Activated CD4-positive, alpha-beta T cell treated with anti-CD3 and anti-CD28 coated beads, Interleukin-2, amount 50 U/mL, for 48 hours (primary cell): ENCODE results near the gene SNRPA.
"Not testable (repeated sequence)": the region's sequence is repeated elsewhere in the genome, so short reads cannot be mapped to it uniquely, and the experiment has no call there.

Experiments
- DNase-seq, 2 experiments: peaks; one replicate each; pipeline ENCODE4 v3.0.0-alpha.2; 2020

The SNRPA gene

DNA sequence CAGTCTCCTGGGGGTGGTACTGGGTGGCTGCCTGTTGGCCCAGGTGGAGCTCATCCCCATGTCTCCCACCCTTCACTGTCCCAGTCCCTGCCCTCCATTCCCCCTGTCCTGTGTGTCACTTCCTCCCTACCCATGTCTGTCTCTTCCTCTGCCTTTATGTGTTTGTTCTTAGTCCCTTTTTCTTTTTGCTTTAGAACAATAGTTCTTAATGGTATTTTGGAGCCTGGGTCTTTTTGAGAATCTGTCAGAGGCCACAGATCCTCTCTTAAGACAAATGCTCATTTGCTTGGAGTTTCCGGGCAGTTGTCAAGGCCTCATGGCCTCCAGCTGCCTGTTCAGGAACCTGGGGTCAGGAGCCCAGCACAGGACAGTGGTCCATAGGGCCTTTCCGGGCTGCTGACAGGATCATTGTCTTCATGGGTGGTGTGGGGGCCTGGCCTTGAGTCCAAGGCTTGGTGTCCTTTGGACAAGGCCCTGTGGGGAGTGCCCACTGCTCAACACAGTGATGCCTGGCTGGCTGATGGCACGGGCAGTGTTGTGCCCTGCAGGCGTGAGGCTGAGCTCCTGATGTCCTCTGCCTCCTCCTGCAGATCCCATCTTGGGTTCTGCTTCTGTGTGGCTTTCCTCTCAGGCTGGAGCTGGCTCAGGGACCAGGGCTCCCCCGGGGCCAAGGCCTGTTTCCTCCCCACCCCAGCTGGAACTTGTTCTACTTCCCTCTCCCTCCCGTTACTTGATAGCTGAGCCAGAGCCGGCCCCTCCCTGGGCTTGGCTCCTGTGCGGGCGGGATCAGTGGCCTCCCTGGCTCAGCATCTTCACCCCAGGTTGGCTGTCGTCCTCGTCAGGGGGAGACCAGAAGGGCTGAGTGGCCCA is 51.5 kb downstream of the SNRPA start:
- no peak for DNase-seq

DNA sequence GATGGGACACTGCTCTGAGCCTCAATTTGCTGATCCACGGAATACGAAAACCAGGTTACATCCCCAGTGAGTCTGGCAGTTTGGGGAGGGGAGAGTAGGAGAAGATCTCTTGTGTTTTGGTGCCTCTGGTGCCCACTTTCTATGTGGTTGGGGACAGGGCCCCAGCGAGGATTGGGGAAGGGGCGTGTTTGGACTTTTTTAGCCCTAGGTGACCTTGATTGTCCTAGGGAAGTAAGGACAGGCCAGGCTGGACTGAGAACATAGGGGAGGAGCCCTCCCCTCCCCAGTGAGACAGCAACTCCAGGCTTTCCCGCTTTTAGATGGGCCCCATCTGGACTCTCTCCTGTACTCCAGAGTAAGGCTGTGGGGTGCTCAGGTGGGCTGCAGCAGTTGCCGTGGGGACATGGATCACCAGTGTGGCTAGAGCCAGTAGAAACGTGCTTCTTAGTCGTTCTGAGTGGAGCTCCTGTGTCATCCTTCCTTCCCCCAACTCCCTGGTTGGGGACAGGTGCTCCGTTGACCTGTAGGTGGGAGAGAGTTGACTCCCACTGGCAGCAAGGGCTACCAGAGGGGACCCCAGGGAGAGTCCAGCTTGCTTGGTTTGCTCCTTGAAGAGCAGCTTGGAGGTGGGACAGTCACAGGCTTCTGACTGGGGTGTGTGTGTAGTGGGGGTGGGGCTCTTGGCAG is 52.3 kb downstream of the SNRPA start:
- no peak for DNase-seq

DNA sequence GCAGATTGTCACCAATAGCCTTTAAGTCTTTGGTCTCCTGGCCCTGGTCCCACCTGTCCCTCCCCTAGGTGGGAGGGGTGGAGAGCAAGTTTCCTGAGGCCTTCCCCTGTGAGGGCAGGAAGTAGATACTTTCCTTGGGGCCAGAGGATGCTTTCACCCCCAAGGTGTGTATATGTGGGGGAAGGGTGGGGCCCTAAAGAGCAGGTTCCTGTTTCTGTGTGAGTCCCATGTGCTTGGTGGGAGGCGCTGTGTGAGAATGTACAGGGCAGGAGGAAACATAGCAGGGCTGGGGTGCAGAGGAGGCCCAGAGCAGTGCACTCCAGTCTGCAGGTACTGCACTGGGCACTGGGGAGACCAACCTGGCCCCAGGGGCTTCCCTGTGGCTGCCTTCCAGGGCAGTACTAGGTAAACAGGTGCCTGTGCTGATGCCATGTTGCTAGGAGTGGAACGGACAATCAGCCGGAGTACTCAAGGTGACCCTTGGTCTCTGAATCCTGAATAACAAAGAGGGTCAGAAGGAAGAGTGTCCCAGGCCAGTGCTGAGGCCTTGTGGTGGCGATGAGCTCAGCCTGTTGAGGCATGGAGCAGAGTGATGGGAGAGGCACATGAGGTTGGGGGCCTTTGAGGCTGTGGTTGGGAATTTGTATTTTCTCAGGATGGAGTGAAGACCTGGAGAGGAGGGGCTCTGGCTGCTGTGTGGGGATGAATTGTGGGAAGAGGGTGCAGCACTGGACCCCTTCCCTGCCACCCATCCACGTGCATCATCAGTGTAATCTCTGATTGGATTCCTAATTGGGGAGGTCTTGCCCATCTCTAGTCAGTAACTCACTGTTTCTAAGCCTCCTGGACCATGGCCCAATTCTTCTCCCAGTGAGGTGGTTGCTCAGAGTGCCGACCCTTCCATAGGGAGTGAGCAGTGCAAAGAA is 53.1 kb downstream of the SNRPA start:
- DNase-seq, result peak; percentile 44 to 65

DNA sequence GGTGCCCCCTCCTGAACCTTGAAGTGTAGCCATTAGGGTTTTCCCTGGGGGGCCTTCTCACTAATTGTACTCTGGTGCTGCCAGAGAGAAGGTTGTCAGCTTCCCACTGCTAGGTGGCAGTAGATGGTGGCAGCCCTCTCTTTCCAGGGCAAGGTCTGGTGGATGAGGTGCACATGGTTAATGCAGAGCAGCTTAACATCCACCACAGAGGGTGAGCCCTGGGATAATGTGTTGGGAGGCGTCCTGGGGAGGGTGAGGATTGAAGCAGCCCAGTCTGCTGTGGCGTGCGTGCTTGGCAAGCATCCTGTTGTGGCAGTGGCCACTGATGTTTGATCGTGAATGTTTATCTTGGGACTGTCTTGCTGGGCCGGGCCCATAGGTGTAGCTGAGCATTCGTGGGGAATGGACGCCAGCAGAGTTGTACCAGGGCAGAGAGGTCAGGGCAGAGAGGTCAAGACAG is 53.8 kb downstream of the SNRPA start:
- no peak for DNase-seq

DNA sequence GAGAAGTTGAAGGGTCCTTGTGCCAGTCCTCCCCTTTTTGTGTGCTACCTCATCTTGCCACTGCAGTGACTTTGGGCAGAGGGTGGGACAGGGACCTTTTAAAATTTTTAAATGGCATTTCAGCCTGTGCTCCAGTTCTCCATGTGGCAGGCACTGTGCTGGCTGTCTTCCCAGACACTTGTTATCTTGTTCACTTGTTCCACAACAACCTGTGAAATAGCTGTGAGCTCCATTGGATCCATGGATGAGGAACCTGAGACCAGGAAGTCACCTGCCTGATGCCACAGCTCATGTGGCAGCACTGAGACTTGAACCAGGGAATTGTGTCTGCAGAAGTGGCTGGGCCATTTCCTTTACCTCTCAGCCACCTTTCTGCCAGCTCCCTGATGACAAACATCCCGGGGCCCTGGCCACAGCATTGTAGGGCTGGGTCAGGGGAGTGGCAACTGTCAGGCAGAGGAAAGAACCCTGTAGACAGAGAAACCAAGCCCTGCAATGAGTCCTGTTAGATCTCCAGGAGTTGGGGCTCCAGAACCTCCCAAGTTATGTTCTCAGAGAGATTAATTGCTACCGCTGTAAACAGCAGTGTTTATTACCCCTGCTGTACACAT is 54.4 kb downstream of the SNRPA start:
- DNase-seq, result no peak

DNA sequence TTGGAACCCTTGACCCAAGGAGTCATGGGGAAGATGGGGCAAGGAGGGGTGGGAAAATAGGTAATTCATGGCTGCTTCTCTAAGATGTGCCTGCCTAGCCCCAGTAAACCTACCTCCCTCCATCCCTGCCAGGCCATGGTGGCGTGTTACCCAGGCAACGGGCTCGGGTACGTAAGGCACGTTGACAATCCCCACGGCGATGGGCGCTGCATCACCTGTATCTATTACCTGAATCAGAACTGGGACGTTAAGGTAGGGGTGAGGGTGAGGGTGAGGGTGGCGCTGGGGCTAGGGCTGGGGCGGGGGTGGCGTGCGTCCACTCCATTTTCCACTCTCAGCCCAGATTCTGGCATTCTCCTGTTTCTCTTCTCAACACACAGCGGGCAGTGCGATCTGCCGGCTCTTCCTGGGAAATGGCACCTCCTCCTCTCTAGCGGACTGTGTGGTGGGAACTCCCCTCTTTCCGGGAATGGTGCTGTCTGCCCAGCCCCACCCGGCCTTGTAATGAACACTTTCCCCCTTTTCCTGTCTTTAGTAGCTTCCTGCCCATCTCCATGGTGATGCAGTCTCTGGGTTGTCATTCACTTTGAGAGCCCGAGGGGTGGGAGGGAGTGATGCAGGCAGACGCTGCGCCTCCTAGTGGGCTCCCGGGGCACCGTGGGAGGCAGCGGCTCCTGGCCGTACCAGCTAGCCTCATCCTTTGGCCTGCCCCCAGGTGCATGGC is 55.6 kb downstream of the SNRPA start:
- peak; percentile 84 to 89 for DNase-seq

DNA sequence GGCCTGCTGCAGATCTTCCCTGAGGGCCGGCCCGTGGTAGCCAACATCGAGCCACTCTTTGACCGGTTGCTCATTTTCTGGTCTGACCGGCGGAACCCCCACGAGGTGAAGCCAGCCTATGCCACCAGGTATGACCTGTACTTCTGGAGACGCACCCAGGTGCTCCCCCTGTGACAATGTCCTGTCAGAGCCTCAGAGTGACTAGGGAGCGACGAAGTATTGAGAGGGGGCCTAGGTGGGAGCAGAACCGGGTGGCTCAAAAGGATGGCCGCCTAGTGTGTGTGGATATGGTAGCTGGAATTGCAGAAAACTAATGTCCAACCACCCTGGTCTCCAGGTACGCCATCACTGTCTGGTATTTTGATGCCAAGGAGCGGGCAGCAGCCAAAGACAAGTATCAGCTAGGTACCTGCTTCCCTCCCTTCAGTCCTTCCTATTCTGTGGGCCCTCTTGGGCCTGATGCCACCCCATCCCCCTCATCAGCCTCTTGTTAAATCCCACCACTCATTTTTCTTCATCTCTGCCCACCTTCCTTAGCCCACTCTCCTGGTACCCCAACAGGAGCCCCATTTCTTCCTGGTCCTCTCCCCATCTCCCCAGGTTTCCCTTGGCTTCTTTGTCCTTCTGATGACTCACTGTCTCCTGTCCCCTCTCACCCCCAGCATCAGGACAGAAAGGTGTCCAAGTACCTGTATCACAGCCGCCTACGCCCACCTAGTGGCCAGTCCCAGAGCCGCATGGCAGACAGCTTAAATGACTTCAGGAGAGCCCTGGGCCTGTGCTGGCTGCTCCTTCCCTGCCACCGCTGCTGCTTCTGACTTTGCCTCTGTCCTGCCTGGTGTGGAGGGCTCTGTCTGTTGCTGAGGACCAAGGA is 56.4 kb downstream of the SNRPA start:
- no peak for DNase-seq

DNA sequence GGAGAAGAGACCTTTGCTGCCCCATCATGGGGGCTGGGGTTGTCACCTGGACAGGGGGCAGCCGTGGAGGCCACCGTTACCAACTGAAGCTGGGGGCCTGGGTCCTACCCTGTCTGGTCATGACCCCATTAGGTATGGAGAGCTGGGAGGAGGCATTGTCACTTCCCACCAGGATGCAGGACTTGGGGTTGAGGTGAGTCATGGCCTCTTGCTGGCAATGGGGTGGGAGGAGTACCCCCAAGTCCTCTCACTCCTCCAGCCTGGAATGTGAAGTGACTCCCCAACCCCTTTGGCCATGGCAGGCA is 57.0 kb downstream of the SNRPA start:
- DNase-seq, result no peak

DNA sequence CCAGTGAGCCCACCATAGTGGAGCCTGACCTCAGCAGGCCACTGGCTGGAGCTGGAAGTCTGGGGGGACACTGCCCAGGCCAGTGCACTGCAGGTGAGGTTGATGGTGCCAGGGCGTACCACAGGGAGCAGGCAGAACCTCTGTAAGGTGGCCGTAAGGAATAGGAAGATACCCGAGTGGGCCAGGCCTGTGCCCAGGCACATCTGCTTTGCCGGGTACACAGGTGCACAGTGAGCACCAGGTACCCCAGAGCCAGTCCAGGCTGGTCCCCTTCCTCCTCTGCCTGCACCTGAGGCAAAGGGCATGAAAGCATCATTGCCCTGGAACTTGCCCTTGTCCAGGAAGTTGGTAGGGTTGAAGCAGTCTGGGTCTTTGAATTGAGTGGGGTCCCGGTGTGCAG is 57.5 kb downstream of the SNRPA start:
- no peak for DNase-seq

DNA sequence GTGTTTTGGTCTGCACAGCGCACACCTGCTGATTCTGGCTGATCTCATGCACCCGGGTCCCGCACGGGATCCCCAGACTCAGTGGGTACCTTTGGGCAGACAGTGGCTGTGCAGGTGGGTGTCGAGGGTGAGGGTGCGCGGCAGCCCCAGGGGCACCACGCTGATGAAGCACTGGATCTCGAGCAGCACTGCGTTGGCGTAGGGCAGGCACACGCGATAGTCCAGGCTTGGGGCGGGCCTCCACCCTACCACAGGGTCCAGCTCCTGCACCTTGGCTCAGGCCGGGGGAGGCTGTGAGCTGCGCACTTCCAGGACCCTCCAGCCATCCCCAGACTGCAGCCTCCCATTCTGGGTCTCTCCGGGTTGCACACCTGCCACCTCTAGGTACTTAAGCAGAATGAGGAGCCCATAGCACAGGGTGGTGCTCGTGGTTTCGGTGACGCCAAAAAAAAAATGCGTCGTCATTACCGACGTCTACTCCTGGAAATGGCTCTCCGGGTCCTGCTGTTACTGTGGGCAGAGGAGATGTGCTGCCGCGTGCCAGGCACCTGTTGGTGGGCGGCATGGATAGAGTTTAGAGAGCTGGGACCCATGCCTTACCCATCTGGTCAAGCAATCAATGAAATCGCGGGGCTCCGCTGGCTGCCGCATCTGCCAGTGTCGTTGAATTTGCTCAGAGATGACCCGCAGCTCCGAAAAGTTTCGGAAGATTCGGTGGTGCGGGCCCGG is 58.5 kb downstream of the SNRPA start:
- no peak for DNase-seq

DNA sequence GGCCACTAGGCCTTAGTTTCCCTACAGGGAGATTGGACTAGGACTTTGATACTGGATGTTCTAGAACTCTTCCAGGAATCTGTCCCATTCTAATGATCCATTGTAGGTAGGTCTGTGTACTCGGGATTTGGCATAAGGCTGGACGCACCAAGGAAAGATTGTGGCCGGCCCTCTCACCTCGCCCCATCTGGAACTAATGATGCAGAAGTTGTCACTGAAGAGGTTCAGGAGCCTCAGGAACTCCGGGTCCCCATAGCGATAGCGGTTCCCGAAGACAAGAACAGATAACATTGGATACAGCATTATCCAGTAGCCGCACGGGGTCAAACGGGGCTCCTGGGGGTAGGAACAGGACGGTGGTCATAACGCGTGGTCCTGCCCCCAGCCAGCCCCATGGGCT is 59.2 kb downstream of the SNRPA start:
- DNase-seq, result no peak

DNA sequence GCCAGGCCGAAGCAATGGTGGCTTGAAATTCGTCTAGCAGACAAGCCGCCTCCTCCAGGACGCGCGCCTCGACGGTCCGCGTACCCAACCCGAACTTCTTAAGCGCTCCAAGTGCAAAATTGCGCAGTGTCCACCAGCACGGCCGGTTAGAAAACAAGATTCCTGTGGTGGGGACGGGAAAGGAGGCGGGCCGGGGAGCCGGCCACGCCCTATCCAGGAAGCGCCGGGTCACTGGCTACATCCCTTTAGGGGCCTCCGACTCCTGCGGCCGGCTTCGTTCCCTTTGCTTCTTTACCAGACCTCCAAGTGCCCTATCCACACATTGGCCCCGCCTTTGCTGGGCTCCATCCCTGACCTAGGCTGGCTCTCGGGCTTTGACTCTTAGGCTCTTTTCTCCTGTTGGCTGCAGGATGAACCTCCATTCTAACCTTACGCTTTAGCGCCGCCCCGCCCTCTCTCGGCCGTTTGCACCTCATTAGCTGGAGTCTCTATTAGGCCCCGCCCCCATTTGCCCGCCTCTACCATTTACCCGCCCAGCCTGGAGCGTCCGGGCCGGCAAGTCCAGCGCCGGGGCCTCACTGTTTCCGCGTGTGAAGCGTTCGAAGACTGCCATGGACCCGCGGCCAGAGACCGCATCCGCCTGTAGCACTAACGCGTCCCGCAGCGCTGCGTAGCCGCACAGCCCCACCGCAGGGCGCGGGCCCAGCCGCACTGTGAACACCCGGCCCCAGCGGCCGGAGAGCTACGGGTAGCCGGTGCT is 59.8 kb downstream of the SNRPA start:
- peak; percentile 69 to 77 for DNase-seq

DNA sequence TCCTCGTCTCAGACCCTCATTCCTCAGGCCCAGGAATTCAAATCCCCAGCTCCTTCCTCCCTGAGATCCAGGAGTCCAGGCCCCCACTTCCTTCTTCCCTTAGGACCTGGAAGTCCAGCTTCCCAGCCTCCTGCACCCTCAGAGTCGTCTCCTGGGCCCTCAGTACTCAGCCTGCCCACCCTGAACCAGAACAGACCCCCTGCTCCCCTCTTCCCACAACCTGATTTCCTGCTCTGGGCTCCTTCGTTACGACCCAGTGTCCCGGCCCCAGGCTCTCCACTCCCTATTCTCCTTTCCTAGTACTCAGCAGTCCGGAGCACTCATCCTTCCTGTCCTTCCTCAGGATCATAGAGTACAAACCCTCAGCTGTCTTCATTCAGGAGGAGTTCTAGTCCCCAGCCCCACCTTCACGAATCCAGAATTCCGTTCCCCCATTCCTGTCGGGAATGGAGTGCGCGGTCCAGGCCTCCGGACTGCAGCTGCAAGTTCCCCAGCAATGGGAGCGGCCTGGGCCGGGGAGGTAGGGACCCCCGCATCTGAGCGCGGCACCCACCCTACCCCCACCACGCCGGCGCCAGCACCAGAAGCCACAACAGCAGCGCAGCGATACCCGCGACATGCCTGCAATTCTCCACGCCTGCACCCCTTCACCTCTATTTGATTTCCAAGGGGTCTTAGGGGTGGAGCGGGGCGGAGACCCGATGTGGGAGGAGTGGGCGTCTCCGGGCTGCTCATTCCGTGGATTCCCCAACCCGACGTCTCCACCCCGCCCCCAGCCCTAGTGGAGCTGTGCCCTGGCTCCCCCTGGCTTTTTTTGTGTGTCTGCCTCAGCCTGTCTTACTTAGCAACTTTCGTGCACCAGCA is 60.7 kb downstream of the SNRPA start:
- no peak for DNase-seq

DNA sequence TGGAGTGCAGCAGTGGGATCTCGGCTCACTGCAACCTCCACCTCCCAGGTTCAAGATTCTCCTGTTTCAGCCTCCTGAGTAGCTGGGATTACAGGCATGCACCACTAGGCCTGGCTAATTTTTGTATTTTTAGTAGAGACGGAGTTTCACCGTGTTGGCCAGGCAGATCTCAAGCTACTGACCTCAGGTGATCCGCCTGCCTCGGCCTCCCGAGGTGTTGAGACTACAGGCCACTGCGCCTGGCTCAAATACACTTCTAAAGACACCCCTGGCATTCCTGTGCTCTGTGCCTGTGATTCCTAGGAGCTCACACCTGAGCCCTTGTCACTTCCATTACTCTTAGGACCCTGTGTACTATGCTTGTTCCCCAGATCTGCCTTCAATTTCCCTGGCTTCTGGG is 61.6 kb downstream of the SNRPA start:
- DNase-seq, result not testable (repeated sequence)

DNA sequence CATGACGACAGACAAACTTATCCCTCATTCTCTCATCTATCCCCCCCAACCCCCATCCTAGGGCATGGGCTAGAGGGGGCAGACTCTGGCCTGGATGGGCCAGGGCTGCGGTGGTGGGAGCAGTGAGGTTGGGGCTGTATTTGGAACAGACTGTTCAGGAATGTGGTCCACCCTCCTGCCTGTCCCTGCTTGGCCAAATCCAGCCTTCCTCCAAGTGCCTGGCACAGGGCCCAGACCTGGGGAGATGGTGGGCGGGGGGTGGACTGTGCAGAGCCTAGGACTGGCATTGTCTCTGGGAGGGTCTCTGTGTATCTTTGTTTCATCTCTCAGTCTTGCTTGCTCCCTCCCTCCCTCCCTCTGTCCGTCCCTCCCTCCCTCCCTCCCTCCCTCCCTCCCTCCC is 62.2 kb downstream of the SNRPA start:
- no peak for DNase-seq
